Measurements from ENCODE around the gene RFPL4AL1.

DNA sequence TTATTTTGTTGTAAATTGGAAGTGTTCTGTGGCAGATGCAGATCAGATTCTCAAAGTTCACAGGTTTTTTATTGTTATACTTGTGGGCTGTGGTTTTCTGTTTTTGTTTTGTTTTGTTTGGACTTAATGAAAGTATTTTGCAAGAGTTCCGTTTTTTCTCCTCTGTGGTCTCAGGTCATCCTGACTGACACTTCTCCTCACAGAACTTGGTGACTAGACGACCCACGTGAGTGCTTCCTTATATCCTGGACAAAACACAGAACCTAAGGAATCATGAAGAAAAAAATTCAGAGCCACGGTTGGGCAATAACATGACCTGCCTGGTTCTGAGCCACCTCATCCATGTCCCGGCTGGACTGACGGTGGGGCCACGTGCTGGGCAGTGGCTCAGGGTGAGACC, 2.5 kb upstream of the RFPL4AL1 start:
- TF ChIP-seq, protein P1, sequence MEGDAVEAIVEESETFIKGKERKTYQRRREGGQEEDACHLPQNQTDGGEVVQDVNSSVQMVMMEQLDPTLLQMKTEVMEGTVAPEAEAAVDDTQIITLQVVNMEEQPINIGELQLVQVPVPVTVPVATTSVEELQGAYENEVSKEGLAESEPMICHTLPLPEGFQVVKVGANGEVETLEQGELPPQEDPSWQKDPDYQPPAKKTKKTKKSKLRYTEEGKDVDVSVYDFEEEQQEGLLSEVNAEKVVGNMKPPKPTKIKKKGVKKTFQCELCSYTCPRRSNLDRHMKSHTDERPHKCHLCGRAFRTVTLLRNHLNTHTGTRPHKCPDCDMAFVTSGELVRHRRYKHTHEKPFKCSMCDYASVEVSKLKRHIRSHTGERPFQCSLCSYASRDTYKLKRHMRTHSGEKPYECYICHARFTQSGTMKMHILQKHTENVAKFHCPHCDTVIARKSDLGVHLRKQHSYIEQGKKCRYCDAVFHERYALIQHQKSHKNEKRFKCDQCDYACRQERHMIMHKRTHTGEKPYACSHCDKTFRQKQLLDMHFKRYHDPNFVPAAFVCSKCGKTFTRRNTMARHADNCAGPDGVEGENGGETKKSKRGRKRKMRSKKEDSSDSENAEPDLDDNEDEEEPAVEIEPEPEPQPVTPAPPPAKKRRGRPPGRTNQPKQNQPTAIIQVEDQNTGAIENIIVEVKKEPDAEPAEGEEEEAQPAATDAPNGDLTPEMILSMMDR (IDR thresholded peaks at IDR 0.05; ENCODE audit: low read depth, low read length) = no peak
- no peak for TF ChIP-seq EZH2phosphoT487 (IDR thresholded peaks at IDR 0.05; ENCODE audit: low read depth)

Data from OCI-LY3 (cell line).